DMS153 treated with DMSO at 0.1 percent for 48 hours (cell line): ENCODE measurements around the gene TRAM2.

Source experiments
- DNase-seq: peaks from one replicate; lab custom pipeline; 2025; ENCODE audit not compliant: unreplicated experiment; lab: John Stamatoyannopoulos, UW

Gene TRAM2

DNA sequence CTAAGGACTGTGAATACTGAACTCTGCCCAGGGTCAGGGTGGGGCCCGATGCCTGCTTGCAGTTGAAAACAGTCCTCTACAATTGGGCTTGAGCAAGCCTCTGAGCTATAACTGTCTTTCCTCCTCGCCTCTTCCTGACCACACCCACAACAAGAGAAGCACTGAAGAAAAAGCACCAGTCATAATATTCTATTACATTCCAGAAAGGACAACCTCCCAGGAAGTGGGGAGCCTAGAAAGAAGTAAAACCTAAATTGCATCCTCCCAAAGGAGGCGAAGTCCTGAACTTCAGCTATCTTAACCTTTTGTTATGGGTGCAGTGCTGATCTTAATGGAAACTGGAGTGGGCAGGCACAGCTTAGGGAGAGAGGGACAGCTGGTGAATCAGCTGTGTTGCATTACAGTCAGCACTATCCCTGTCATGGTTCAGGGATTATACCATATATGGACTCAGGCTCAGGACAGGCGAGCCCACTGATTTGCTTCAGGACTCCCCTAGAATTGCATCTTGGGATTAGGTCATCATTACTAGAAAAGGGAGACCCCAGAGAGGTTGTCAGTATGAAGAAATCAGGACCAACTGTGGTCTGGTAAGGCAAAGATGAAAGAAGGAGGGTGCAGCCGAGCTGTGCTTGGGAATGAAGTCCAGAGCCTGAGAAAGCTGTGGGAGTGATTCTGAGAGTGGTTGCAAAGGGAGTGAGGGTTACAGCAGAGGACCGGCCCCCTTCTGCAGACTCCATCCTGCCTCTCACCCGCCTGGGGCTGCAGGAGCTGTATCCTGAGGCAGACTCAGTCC lies 18.3 kb upstream of the TRAM2 start:
- DNase-seq, result no peak

DNA sequence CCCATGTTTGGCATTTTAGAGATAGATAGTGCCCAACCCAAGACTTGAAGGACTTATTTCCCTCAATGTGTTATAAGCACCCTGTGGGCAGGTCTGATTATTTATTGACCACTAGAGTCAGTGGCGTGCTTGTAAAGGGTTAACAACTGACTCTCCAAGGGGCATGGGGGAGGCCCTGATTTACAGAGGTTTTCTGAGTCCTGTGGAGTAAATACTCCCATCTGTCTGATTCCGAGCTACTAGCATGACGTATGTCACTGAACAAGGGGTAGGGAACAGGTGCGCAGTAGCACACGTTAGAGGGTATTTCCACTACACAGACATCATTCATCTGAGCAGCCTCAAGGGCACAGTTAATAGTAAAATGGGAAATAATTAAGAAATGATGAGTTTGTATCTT lies 17.4 kb upstream of the TRAM2 start:
- no peak for DNase-seq

GRCh38 chr6:52591832-52592231 lies 15.0 kb upstream of the TRAM2 start:
- DNase-seq, result peak; percentile 41

DNA sequence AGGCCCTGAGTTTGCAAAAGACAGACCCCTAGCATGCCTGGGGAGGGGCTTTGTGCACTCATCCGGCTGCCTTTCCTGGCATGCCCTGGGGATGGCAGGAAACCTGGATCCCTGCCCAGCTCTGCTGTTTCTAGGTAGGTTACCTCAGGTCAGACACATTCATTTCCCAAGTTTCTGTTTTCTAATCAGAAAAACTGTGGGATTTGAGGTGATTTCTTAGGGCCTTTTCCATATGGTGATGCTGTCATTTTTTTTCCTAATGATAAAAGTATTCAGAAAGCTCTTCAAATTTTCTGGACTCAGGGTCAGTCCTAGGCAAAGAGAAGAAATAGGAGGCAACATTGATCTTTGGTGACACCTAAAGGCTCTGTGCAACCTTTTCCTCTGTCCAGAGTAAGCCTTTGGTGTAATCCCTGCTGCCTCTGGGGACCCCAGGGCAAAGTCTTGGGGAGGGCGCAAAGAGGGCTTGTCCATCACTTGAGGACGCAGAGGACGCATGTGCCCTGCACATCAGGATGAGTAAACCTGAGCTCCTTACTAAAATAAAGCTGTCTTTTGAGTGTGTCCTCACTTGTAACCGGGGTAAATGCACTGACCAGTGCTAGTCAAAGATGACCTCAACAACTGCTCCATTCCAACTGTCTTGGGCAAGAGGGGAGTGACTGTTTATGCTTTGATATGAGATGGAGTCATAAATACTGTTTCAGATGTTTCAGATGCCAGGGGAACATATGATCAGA lies 13.5 kb upstream of the TRAM2 start:
- peak; percentile 38 for DNase-seq

GRCh38 chr6:52588710-52589091 lies 11.8 kb upstream of the TRAM2 start:
- no peak for DNase-seq

- no peak for DNase-seq
Observed at GRCh38 chr6:52588087-52588709, 11.3 kb upstream of the TRAM2 start.

- DNase-seq, result no peak
Observed at GRCh38 chr6:52587001-52587400, 10.1 kb upstream of the TRAM2 start.

- DNase-seq, result no peak
Observed at GRCh38 chr6:52584203-52584602, 7.3 kb upstream of the TRAM2 start.

- DNase-seq, result no peak
Observed at GRCh38 chr6:52582996-52583395, 6.1 kb upstream of the TRAM2 start.

DNA sequence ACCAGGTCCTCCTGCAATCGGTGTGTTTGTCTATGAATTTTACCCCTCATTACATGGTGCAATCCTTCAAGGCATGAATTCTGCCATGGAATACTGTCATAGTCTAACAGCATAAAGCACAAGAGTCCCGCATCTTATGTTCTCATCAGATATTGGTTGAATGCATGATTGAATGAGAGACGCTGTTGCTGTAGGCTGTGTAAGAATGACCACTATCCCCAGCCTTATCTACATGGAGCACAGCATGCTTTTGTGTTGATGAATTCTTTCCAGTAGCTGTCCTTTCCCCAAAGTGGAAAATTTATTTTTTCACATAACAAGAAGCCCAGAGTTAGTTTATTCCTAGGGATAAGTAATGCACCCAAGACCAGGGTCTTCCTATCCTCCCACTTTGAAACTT lies 5.6 kb upstream of the TRAM2 start:
- DNase-seq, result no peak

DNA sequence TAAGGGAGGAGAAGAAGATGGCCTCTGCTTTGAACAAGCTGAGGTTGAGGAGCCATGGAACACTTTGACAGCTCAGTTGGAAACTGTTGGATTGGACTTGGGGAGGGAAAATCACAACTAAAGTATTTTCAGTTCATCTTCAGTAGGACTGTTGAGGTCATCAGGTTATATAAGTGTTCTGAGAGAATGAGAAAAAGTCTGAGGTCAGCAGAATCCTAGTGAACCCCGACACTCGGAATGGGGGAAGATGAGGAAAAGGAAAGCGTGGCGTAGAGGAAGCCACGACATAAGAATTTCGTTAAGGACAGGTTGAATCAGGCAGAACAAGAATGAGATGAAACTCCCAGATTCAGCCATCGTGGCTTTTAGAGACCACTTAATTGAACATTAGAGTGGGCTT lies 4.0 kb upstream of the TRAM2 start:
- DNase-seq, result no peak

DNA sequence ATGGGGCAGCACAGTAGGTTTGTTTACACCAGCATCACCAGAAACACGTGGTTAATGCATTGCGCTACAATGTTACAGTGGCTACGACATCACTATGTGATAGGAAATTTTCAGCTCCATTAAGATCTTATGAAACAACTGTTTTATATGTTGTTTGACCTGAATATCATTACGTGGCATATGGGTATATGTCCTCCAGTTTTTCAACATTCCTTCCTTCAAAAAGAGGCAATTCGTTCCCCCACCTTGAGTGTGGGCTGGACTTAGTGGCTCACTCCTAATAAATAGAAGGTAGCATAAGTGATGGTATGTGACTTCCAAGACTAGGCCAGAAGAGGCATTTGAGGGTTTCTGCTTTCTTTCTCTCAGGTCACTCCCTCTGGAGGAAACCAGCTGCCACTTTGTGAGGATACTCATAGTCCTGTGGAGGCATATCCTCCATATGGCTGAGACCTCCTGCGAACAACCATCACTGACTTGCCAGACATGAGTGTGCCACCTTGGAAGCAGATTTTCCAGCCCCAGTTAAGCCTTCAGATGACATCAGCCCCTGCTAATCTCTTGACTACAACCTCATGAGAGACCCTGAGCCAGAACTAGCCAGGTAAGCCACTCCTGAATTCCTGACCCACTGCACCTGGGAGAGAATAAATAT lies 2.3 kb upstream of the TRAM2 start:
- no peak for DNase-seq

GRCh38 chr6:52577778-52578463 lies 1.1 kb upstream of the TRAM2 start:
- DNase-seq, result no peak

- peak; percentile 68 for DNase-seq
Observed at GRCh38 chr6:52576392-52577021, 353 bp downstream of the TRAM2 start.

GRCh38 chr6:52576054-52576391 lies 837 bp downstream of the TRAM2 start:
- no peak for DNase-seq

DNA sequence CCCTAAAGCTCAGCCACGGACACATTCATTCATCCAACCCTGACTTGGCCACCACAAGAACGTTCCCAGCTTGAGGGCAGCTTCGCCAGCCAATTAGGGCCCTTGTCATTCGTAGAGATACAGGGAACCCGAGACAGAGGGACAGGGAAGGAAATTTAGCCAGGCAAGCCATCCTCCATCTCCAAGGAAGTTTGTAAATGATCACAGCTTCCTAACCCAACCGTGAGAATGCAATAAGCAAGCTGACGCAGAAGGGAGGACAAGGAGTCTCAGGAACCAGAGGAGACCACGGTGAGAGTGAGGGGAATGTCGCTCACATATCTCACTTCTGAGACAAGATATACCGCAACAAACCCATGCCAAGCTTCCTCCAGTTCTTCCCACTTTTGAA lies 1.4 kb downstream of the TRAM2 start:
- DNase-seq, result no peak

DNA sequence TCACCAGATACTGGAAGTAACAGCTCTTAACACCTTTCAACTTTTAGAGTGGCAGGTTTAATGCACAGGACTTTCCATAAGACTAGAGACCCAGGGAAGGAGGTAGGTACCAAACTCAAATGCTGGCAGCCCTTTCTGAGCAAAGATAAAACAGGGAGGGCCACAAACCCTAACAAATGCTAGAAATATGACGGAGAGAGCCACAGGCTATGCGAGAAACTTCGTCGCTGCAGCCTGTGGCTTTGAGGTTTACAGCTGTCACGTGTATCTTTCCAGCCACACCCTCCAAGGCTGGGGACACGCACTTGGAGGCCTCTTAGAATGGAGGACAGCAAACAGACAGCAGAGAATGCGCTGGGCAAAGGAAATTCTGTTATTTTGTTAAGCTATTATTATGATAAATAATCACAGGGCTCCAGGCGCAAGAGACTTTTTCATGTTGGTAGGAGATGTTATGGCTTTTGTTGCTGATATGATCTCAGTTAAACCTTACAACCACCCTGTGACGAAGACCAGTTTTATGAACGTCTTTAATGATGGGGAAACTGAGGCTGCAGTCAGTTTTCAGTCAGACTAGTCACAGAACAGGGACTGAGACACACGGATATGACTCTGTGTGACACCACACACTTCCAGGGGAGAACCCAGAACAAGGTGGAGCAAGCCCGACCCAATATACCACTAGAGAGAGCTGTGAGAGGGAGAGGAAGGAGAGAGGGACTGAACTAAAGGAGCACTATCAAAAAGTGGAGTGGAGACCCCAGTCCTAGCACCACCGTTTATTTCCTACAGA lies 2.0 kb downstream of the TRAM2 start:
- DNase-seq, result no peak

DNA sequence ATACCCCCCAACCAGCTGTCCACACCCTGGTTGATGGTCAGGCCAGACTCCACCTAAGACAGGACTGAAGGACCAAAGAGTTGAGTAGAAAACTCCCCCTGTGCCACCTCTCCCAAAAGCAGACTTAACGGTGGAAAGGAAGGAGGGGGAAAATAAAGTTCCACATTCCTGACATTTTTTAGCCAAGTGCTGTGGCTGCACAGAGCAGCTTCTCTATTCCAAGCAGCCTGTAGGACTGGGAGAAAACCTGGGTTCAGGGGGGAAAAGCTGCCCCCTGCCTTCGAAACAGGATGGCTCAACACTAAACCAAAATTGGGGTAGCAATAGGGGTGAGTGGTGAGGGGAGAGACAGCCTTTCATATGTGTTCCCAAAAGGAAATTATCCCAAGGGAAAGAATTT lies 3.6 kb downstream of the TRAM2 start:
- DNase-seq, result no peak

- no peak for DNase-seq
Observed at GRCh38 chr6:52572536-52572935, 4.3 kb downstream of the TRAM2 start.
